Rectal smooth muscle tissue (tissue), 1 donor: ENCODE data around the gene NAV3.

Experiments used
- H3K27ac ChIP-seq: one replicate; pipeline ENCODE4 v1.7.0; 2013; ENCODE audit warnings: low read depth, low read length, inconsistent platforms
- H3K27me3 ChIP-seq: one replicate; pipeline ENCODE4 v1.7.0; 2013; ENCODE audit warnings: low read length; ENCODE audit not compliant: control insufficient read depth, insufficient read depth
- H3K36me3 ChIP-seq: one replicate; pipeline ENCODE4 v1.7.0; 2013; ENCODE audit warnings: low read length; ENCODE audit not compliant: control insufficient read depth, insufficient read depth
- H3K4me1 ChIP-seq: one replicate; pipeline ENCODE4 v1.7.0; 2013; ENCODE audit warnings: low read length; ENCODE audit not compliant: control insufficient read depth, insufficient read depth
- H3K4me3 ChIP-seq: one replicate; pipeline ENCODE4 v1.7.0; 2013; ENCODE audit warnings: low read length
- H3K9ac ChIP-seq: one replicate; pipeline ENCODE4 v1.7.0; 2013; ENCODE audit warnings: low read length

NAV3 gene

DNA sequence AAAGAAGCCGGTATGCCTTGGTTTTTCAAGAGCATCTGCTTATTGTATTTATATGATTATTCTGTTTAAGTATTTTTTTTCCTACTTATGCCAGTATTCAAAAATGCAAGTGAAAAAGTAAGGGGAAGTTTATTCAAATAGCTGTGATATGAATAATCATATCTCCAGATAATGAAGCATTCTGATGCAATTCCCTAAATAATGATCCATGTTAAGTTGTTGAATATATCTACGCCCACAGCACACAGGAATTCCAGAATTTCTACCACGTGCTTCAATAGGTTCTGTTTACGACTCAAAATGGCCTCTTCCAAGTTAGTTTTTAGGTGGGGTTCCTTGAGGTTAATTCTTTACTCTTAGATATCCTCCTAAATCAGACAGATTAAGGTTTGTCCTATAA is 208.3 kb downstream of the NAV3 start:
- Histone ChIP-seq H3K36me3 (no peaks in the 10 kb centered on the region), H3K27ac (no peak overlapping the region), H3K4me3 (no peak overlapping the region), H3K27me3 (no peaks in the 10 kb centered on the region), H3K9ac (no peak overlapping the region), H3K4me1 (no peaks in the 10 kb centered on the region)

DNA sequence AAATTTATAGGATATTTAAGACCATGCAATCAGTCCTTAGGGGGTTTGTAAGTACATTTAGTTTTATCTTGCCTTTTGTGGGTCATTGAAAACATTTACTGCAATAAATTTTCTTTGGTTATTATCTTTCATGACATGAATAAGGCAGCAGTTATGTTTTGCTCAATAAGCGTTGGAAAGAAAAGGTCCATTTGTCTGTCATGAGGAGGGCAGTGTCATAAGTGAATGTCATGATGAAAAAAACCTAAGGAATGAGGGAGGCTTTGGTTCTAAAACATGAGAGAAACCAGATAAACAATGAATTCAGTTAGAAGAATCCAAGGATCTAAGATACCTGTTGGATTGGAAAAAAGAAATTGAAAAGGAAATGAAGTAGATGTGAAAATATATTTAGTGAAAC is 209.4 kb downstream of the NAV3 start:
- H3K27me3 ChIP-seq, result no peaks in the 10 kb centered on the region
- H3K9ac ChIP-seq, result no peak overlapping the region
- H3K36me3 ChIP-seq, result no peaks in the 10 kb centered on the region
- no peak overlapping the region for H3K4me3 ChIP-seq
- no peaks in the 10 kb centered on the region for H3K4me1 ChIP-seq
- H3K27ac ChIP-seq, result no peak overlapping the region

DNA sequence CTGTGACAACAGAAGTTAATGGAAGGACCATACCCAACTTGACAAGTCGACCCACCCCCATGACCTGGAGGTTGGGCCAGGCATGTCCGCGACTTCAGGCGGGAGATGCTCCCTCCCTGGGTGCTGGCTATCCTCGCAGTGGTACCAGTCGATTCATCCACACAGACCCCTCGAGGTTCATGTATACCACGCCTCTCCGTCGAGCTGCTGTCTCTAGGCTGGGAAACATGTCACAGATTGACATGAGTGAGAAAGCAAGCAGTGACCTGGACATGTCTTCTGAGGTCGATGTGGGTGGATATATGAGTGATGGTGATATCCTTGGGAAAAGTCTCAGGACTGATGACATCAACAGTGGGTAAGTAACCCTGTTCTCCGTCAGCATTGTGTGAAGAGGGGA is 220.1 kb downstream of the NAV3 start:
- H3K27ac ChIP-seq, result no peak overlapping the region
- H3K4me3 ChIP-seq, result no peak overlapping the region
- H3K27me3 ChIP-seq, result no peaks in the 10 kb centered on the region
- H3K9ac ChIP-seq, result no peak overlapping the region
- no peaks in the 10 kb centered on the region for H3K36me3 ChIP-seq
- H3K4me1 ChIP-seq, result no peaks in the 10 kb centered on the region

DNA sequence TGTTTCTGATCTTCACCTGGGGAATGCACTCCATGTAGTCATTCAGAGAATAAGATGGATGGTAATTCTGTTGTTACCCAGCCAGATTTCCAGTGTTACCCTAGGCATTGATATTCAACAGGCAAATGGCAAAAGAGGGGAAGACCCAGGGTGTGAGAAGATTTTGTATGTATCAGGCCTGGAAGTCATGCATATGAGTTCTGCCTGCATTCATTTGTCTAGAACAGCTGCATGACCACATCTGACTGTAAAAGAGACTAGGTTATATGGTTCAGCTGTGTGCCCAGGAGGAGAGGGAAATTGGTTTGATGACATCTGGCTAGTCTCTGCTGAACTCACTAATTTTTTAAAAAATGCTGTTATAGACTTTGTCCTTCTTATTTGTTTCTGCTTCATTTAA is 224.9 kb downstream of the NAV3 start:
- Histone ChIP-seq H3K36me3 (no peaks in the 10 kb centered on the region), H3K9ac (no peak overlapping the region), H3K27ac (no peak overlapping the region), H3K4me3 (no peak overlapping the region), H3K27me3 (no peaks in the 10 kb centered on the region), H3K4me1 (no peaks in the 10 kb centered on the region)

DNA sequence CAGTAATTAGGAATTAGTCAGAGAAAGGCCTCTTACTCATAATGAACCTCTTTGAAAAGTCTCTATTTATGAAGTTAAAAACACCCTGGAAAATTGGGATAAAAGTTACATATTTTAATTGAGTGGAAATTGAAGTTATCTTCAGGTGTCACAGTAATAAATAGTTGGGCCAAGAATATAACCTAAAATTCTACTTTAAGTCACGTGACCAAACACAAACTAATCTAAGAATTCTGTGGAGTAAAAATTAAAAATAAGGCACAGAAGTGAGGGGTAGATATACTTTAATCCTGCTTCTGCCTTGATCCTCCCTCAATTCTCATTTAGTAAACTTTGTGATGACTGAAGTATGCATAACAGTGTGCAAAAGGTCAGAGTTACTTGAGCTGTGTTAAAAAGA is 226.4 kb downstream of the NAV3 start:
- H3K36me3 ChIP-seq, result no peaks in the 10 kb centered on the region
- H3K27me3 ChIP-seq, result no peaks in the 10 kb centered on the region
- H3K4me1 ChIP-seq, result no peaks in the 10 kb centered on the region
- H3K4me3 ChIP-seq, result no peak overlapping the region
- H3K27ac ChIP-seq, result no peak overlapping the region
- no peak overlapping the region for H3K9ac ChIP-seq

DNA sequence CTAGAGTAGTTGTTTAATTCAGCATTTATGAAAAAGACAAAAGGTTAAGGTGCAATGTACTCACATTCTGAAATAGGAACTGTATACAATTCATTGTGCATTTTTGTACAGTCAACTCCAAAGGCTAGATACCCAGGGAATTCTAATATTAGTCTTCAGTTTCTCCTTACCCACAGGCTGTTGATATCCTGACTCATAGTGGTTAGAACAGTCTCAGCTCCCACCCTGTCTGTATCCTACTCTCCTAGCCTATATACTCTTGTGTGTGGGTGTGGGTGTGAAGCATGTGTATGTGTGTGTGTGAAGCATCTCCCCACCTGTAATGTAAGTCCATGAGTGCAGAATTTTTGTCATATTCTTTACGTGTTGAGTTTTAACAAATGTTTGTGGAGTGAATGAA is 229.5 kb downstream of the NAV3 start:
- H3K36me3 ChIP-seq, result no peaks in the 10 kb centered on the region
- H3K4me3 ChIP-seq, result no peak overlapping the region
- no peak overlapping the region for H3K27ac ChIP-seq
- no peaks in the 10 kb centered on the region for H3K4me1 ChIP-seq
- H3K27me3 ChIP-seq, result no peaks in the 10 kb centered on the region
- no peak overlapping the region for H3K9ac ChIP-seq

DNA sequence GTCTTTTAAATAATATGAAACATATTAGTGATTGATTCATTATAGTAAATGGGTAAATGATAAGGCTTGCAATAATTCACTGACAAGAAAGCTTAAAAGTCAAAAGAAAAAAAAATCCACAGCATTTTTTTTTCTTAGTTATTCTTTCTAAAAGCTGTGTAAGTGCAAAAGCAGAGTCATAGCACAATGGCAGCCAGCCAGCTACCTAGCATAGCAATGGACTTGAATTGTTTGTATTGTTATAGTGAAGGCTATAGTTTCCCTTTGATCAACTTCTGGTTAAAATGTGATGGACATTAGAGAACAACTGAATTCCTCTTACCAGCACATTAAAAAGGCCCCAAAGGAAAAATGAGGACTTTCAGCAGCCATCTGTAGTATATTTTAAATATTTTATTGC is 232.1 kb downstream of the NAV3 start:
- no peaks in the 10 kb centered on the region for H3K27me3 ChIP-seq
- no peak overlapping the region for H3K4me3 ChIP-seq
- no peak overlapping the region for H3K27ac ChIP-seq
- no peak overlapping the region for H3K9ac ChIP-seq
- no peaks in the 10 kb centered on the region for H3K36me3 ChIP-seq
- no peaks in the 10 kb centered on the region for H3K4me1 ChIP-seq

DNA sequence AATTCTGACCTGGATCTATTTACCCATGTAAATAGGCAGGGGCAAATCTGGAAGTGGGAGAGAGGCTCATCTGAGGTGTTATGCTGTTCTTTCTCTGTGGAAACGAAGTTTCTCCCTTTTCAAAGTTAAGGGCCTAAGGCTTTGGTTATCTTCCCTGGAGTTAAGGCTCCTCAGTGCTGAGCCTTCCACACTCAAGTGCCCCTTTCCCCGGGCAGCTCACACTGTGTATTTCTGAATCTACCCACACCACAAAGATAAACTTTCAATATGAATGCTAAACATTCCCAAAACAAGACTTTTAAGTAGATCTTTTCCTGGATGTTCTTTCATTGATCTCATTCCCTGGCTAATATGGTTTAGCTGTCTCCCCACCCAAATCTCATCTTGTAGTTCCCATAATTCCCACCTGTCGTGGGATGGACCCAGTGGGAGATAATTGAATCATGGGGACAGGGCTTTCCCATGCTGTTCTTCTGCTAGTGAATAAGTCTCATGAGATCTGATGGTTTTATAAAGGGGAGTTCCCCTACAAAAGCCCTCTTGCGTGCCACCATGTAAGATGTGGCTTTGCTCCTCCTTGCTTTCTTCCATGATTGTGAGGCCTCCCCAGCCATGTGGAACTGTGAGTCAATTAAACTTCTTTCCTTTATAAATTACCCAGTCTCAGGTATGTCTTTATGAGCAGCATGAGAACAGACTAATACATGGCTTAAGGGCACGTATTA is 251.1 kb downstream of the NAV3 start:
- H3K27ac ChIP-seq, result no peak overlapping the region
- no peak overlapping the region for H3K4me3 ChIP-seq
- H3K9ac ChIP-seq, result no peak overlapping the region
- H3K27me3 ChIP-seq, result no peaks in the 10 kb centered on the region
- H3K36me3 ChIP-seq, result no peaks in the 10 kb centered on the region
- H3K4me1 ChIP-seq, result no peaks in the 10 kb centered on the region

DNA sequence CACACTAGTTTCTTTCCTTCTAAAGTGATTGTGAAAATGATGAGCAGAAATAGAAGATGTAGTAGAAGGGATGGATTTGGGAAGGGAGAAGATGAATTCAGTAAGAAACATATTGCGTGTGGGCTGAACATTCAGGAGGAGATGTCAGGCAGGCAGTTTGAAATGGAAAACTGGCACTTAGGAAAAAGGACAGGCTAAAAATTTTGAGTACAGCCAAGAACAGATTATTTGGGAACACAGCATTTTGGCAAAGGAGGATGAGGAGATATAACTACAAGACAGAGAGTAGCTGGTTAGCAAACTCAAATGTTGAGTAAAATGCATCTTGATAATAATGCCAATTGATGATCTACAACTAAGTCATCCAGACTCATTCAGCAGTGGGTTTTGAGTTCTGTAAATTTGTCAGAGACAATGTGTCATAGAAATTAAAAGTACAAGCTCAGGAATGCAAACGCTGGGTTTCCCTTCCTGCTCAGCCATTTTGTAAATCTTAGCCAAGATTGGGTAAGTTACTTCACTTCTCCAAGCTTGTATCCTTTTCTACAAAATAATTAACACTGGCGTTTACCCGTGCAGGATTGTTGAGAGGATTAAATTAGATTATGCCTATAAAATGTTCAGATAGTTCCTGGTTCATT is 255.0 kb downstream of the NAV3 start:
- no peak overlapping the region for H3K9ac ChIP-seq
- H3K27ac ChIP-seq, result no peak overlapping the region

DNA sequence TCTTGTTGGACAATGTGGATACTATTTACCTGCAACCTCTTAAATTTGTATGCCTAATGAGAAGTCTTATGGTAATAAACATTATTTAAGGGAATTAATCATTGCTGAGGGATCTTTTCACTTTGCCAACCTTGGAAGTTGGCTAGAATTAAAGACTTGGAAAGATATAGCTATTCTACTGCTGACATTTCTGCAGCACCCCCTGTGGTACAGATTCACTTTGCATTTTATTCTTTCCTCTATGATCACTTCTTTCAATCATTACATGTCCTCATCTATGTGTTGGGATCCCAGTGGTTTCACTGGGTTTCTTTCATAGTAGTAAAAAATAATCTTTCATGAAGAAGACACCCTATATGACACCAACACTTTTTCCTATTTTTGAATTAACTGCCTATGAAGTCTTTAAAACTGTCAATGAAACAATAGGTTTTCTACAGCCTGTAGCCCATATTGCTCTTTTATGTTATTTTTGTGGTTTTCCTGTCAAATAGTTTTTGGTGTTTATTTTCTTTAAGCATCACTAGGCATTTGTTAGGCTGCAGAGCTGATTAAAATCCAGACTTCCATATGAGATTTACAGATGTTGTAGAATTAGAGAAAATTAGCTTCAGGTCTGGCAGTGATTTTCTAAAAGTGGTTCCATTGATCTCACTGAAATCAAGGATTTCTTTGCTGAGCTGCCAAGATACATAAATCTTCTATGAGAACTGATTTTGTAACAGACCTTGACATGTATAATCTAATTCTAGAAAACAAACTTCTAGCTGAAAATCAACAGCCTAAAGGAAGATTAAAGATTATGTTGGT is 256.1 kb downstream of the NAV3 start:
- no peak overlapping the region for H3K27ac ChIP-seq
- H3K36me3 ChIP-seq, result no peaks in the 10 kb centered on the region
- no peak overlapping the region for H3K4me3 ChIP-seq
- H3K27me3 ChIP-seq, result no peaks in the 10 kb centered on the region
- H3K9ac ChIP-seq, result no peak overlapping the region
- no peaks in the 10 kb centered on the region for H3K4me1 ChIP-seq

More for the DNA sequence above, 255.0 kb downstream of the NAV3 start:
- Histone ChIP-seq H3K36me3 (no peaks in the 10 kb centered on the region), H3K27me3 (no peaks in the 10 kb centered on the region), H3K4me3 (no peak overlapping the region), H3K4me1 (no peaks in the 10 kb centered on the region)

DNA sequence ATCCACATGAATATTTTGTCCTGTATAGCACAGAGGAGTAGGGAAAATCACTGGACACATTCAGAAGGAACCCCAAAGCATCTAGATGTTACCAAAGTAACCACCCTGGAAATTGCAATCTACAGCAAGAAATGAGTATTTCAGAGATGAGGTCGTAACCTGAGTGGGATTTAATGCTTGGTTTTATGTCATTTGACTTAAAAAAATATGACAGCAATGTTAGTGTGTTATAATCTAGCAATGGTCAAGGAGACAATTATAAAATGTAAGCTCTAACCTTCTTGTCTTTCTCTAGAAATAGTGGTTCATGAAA is 256.6 kb downstream of the NAV3 start:
- Histone ChIP-seq H3K9ac (no peak overlapping the region), H3K27me3 (no peaks in the 10 kb centered on the region), H3K4me1 (no peaks in the 10 kb centered on the region), H3K27ac (no peak overlapping the region), H3K4me3 (no peak overlapping the region), H3K36me3 (no peaks in the 10 kb centered on the region)

DNA sequence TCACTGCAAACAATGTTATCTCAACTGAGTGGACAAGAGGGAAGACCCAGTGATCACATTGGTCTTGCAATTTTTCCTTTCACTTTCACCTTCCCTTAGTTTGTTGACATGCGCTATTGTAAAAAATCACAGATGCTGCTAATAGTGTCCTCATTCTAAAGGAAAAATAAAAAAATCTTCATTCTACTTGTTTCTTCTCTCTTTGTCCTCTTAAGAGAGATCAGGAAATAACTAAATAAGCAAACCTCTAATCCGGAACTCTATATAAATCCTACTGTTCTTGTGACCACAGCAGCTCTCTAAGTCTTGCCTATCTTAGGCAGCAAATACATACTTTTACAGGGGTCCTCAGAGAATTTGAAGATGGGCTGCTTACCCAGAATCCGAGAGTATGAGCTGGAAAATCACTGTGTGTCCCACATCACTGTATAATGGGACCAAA is 257.7 kb downstream of the NAV3 start:
- H3K4me3 ChIP-seq, result no peak overlapping the region

More for the DNA sequence above, 257.7 kb downstream of the NAV3 start:
- Histone ChIP-seq H3K36me3 (no peaks in the 10 kb centered on the region), H3K9ac (no peak overlapping the region), H3K27me3 (no peaks in the 10 kb centered on the region), H3K4me1 (no peaks in the 10 kb centered on the region), H3K27ac (no peak overlapping the region)
